GM21381 (cell line): ENCODE measurements around the gene LGALS1.

ENCODE experiments used
- ATAC-seq: cut with Tn5 transposase; IDR thresholded peaks from one replicate; pipeline ENCODE4 v1.9.1; 2021; ENCODE audit warnings: mild to moderate bottlenecking, moderate library complexity; ENCODE audit not compliant: unreplicated experiment

Gene LGALS1

DNA sequence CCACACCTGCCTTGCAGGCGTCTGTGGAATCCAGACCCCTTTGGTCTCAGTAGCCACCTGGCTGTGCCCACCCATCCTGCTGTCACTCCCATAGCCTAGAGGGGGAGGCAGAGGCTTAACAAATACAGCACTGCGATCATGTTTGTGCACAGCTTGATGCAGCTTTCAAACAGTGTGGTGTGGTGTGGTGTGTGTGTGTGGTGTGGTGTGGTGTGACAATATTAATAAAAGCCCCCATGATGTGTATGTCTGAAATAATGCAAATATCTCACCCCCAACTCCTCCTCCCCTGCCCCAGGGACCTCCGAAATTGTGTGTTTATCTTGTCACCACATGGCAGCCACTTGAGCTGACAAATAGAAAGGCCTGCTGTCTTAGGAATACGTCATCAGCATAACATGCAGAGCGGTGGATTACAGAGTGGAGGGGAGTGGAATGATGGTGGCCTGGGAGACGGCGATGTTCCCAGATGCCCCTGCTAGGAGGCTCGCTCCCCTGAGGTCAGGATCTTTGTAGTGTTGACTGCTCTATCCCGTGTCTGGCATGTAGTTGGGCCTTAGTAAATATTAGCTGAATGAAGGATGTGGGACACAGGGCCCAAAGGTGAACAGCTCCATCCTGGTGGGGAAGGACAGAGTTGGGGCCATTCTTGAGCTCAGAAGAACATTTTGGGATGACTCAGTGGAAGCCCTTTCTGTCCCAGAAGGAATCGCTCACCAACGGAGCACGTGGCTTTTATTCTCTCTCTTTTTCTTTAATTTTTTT is 14.1 kb upstream of the LGALS1 start:
- no peak for ATAC-seq

DNA sequence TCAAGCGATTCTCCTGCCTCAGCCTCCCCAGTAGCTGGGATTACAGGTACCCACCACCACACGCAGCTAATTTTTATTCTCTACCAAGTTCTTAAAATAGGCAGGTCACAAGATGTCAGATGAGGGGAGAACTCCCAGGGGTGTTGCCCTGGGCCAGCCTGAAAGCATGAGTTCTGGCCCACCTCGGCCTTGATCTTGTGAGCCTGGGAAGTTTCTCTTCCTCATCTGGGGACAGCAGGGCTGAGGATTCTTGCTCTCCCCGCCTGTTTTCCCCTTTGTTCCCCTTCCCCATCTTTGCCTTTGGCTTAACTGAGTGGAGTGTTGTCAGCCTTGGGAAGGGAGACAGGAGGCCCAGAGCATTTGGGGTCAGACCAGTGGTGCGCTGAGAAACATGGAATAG is 13.4 kb upstream of the LGALS1 start:
- ATAC-seq, result no peak

DNA sequence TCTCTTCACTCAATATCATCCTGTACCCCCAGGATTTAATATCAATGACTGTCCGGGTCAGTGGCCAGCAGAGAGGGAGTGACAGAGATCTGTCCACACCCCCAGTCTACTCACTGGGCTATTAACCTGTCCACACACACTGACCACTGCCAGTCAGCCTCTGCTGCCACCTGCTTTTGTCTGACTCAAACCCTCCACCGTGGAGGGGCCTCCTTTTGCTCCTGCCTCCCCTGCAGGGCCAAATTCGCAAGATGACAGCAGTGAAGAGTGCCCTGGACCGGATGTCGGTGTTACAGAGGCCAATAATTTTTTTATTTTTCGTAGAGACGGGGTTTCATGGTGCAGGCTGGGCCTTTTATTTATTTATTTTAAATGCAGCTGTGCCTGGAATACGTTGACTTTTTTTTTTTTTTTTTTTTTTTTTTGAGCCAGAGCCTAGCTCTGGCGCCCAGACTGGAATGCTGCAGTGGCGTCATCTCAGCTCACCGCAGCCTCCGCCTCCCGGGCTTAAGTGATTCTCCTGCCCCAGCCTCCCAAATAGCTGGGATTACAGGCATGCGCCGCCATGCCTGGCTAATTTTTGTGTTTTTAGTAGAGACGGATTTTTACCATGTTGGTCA is 11.8 kb upstream of the LGALS1 start:
- no peak for ATAC-seq

DNA sequence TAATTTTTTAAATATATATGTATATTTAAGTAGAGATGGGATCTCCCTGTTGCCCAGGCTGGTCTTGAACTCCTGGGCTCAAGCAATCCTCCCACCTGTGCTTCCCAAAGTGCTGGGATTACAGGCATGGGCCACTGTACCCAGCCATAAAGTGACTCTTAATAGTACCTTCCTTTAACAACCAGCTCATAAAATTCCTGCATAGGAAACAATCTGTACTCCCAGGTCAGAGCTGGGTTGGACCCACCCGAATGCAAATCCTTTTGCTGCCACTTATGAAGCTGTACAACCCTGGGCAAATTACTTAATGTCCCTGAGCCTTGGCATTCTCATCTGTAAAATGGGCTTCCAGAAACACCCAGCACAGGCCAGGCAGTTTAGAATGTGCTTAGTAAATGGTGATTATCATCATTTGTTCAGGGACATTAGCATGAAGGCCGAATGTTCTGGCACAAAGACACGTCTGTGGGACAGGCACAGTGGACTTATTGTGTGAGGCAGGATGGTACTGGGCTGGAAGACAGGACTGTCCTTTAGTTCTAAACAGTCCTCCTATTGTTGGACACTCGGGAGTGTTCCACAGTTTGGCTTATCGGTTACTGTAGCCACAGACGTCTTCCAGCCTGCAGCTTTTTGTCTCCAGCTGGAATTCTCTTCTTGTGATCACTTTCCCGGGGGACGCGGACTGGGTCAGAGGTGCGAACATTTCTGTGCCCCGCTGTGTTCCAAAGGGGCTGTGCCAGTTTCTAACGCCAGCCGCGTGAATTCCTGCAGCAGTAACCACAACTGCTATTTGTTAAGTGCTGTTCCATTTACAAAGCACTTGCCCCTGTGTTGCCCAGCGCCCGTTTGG is 11.0 kb upstream of the LGALS1 start:
- no peak for ATAC-seq

DNA sequence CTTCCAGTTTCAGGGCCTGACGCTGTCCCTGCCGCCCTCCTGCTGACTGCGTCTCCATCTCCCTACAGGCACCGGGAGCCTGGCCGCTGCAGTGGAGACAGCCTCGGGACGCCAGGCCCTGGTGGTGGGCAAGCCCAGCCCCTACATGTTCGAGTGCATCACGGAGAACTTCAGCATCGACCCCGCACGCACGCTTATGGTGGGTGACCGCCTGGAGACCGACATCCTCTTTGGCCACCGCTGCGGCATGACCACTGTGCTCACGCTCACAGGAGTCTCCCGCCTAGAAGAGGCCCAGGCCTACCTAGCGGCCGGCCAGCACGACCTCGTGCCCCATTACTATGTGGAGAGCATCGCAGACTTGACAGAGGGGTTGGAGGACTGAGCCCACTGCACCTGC is 9.9 kb upstream of the LGALS1 start:
- ATAC-seq, result no peak

DNA sequence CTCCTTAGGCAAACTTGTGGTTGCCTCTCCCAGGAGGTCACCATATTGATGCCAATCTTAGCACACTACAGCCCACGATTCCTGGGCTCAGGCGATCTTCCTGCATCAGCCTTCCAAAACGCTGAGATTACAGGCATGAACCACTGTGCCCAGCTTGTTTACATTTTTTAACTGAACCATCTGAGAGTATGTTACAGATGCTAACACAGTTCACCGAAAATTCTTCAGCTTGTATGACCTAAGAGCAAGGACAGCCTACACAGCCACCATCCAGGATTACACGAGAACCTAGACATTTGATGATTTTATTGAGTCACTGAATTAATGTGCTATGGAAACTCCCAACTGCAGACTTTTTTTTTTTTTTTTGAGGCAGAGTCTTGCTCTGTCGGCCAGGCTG is 5.8 kb upstream of the LGALS1 start:
- no peak for ATAC-seq

DNA sequence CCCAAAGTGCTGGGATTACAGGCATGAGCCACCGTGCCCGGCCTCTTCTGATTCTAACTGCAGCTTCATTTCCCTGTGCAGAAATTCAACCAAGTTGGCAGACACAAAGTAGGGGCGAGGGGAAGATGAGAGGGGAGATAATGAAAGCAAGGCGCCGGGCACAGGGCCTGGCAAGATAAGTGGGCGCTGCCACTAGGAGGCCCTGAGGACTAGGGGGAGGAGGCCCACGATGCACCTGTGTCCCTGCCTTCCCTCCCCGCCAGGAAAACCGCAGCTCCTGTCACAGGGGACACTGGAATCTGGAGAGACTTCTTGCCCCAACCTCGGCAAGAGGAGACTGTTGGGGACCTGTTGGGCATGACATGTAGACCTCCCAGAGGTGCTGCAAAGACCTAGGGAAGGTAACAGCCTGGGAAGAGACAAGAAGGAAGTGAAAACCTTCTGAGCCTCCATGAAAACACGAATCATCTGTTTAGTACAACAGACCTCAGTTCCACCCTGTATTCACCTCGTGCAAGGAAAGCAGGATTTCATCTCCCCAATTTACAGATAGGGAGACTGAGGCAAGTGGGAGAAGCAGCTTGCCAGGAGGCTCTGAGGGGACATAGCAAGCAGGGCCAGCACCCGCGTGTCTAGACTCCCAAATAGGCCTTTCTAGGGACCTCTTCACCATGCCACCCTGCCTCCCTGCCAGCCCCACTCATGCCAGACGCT is 3.1 kb upstream of the LGALS1 start:
- no peak for ATAC-seq

DNA sequence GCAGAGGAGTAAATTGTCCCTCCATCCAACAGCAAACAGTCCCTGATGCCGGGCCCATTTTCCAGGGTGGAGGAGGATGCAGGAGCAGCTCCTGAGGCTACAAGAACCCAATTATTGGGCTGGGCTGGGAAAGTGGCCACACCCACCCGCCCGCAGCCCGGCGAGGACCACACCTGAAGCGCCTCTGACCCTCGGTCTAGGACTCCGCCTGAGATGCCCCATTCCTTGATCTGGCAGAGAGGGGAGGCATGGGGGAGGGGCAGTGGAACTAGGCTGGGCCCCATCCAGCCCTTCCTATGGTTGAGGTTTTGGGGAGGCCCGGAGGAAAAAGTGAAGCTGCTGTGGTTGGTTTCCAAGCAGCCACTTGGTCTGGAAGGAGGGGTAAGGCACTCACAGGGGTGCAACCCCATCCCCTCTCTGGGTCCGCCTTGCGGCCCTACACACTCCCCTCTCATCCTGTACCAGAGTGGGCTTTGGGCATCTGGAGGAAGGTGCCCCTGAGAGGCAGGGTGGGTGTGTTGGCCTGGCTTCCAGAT is 2.4 kb upstream of the LGALS1 start:
- ATAC-seq, result no peak

DNA sequence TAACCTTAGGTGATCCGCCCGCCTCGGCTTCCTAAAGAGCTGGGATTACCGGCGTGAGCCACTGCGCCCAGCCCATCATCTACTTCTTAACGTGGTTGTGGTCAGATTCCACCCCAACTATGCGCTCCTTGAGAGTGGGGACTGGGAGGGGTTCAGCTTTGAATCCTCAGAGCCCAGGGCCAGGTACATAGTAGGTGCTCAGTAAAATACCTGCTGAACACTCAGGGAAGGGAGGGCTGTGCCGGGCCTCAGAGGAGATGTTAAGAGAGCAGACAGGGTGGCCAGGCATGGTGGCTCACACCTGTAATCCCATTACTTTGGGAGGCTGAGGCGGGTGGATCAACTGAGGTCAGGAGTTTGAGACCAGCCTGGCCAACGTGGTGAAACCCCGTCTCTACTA is 1.2 kb upstream of the LGALS1 start:
- ATAC-seq, result no peak

DNA sequence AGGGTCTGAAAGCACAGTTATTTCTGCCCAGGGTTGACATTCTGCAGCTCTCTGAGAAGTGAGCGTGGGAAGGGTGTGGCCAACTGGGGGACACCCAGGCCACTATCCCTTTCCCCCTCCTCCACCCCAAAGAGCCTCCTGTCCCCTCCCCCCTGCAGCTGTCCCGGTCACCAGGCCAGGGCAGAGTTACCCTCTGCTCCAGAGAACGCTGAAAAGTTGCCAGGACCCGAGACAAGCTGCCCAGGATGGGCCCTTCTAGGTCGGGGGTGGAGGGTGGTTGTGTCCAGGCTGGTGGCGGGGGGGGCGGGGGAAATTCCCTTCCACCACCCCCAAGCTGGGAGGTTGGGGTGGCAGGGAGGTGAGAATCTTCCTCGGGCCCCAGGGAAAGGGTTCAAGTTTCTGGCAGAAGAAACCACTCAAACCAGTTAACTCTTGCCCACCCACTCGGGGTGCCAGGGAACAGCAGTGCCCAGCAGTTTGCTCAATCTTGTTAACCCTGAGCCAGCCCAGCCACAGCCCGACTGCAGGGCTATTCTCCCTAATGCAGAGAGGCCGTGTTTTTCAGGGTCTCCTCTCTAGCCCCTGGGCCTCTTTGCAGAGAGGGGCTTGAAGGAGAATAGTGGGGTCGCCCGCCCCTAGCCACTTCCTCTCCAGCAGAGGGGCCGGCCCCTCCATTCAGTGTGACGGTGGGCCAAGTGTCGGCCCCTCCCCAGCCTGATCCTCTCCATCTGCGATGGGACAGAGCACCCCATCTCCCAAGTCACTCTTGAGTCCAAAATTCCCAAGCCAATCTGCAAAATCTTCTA is 697 bp downstream of the LGALS1 start:
- no peak for ATAC-seq

DNA sequence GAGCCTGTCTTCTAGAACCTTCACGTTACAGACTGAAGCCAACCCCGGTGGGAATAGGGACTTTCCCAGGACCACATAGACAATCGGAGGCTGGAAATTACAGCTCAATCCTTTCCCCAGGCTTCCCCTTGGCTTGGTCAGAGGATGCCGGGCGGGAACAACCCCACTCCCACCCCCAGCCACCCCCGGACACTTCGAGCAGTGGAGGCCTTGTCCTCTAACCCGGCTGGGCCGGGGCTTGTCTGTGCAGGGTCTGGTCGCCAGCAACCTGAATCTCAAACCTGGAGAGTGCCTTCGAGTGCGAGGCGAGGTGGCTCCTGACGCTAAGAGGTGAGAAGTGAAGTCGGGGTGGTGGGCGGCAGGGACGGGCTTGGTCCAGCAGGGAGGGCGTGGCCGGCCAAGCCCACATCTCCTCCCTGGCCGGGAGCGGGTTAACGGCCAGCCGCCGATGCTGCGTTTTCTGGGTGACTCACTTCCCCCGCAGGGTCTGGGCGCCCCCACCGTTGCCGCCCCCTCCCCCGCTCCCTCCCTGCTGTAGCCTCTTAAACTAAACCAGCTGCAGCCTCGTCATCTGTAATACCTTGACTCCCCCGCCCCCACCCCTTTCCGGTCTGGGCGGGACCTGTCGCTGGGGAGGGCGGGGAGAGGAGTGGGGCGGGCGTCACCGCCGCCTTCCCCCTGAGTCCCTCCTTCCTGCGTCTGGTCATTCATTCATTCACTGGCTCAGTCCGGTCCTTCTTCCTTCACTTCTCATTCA is 1.5 kb downstream of the LGALS1 start:
- peak; percentile 44 for ATAC-seq

DNA sequence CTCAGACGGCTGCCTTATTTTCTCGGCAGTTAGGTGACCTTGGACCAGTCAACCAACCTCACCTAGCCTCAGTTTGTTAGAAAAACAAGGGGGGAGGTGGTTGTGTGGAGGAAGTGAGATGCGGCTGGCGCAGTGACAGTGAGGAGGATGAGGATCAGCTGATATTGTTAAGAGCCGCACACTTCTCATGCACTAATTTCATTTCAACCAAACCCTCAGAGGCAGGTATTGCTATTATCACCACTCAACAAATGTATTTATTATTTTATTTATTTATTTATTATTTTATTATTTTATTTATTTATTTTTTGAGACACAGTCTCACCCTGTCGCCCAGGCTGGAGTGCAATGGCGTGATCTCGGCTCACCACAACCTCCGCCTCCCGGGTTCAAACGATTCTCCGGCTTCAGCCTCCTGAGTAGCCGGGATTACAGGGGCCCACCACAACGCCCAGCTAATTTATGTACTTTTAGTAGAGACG is 2.1 kb downstream of the LGALS1 start:
- ATAC-seq, result no peak

DNA sequence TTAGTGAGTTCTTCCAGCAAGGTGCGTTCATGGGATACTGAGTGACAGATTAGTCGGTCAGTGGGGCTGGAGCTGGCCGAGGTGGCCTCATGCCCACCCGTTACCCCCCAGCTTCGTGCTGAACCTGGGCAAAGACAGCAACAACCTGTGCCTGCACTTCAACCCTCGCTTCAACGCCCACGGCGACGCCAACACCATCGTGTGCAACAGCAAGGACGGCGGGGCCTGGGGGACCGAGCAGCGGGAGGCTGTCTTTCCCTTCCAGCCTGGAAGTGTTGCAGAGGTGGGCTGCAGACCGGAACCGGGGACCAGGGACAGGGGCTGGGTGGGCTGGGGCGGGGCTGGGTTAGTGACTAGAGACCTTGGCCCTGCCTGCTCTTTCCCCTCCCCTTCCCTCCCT is 2.9 kb downstream of the LGALS1 start:
- ATAC-seq, result no peak

DNA sequence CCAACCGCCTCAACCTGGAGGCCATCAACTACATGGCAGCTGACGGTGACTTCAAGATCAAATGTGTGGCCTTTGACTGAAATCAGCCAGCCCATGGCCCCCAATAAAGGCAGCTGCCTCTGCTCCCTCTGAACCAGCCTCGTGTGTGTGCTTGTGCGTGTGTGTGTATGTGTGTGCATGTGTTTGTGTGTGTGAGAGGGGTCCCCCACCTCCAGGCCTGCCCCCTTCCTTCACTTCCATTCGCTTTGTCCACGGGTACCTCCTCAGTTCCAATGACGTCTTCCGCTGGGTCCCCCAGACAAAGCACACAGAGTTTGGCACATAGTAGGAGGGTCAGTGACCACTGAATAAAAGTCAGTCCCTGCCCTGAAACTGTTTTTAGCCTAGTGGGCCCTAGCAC is 4.2 kb downstream of the LGALS1 start:
- no peak for ATAC-seq

DNA sequence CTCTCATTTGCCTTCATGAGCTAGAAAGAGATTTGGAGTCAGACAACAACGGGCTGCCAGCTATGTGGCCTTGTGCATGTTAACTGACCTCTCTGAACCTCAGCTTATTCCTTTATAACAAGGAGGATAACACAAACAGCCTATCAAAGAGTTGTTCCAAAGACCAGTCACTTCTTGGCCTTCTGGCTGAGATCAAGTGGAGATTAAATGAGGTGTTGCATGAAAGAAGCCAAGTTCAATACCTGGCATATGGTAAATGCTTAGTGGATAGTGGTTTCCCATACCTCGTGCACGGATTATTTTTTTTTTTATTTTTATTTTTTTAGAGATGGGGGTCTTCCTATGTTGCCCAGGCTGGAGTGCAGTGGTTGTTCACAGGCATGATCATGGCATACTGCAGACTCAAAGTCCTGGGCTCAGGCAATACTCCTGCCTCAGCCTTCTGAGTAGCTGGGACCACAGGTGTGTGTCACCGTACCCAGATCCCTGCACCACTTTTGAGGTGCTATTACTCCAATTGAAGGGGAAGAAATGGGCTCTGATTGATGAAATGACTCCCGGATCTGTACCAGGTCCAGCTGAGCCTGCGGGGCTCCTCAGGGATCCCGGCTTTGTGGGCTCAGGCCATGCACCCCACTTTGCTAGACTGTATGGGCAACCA is 4.9 kb downstream of the LGALS1 start:
- no peak for ATAC-seq

DNA sequence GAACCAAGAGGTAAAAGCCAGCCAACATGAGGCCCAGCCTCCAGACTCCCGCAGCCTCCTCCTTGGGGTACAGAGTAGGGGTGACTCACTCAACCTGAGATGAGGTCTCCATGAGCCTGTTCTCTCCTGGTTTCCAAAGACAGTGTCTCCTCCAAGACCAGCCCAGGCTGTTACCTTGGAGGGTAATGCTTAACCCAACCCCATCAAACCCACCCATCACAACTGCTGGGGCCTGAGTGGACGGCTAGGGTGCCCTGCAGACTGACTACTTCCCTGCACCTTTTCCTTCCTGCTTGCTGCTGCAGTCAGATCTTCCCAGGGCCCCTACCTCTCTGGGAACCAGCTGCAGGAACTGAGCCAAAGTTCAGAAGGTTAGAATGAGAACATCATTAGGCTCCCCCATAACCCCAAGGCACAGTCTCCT is 5.6 kb downstream of the LGALS1 start:
- no peak for ATAC-seq

DNA sequence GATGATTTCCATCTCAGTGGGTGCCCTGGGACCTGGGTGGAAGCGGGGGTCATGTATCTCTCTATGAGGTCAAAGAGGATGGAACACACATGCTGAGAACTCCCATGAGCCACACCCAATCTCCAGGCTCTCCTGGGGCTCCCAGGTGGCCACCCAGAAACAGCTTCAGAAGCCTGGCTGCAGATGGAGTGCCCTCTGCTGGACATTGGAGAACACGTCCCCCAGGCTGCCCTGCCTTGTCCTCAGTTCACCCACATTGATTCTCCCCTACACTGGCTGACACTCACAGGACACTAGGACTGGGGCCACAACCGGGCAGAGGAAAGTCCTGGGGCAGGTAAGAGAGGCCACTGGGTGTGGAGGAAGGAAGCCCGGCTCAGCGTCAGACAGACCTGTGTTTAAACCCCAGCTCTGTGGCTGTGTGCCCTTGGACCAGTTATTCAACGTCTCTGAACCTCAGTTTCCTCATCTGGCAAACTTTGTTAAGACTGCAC is 6.2 kb downstream of the LGALS1 start:
- ATAC-seq, result no peak

DNA sequence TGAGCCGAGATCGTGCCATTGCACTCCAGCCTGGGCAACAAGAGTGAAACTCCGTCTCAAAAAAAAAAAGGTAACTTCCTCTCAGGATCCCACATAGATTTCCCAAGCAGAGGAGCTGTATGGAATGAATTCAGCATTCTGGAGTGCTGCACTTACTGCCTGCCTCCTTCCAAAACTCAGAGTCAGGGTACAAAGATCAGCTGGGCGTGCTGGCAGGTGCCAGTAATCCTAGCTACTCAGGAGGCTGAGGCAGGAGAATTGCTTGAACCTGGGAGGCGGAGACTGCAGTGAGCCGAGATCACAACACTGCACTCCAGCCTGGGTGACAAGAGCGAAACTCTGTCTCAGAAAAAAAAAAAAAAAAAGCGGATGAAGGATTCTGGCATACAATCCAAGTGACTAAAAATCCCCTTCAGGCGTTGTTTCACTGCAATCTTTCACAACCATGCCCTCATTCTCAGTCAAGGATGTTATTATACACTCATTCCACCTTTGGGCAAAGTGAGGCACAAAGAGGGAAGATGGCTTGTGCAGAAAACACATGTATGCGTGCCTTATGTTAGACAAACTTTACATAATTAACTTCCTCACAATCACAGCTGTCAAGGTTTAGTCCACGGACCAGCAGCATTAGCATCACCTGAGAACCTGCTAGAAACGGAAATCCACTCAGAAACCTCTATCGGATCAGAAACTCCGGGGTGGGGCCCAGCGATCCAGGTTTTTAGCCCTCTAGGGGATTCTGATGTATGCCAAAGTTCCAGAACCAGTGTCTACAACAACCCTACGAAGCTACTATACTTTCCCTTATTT is 9.6 kb downstream of the LGALS1 start:
- no peak for ATAC-seq
